Measurements from ENCODE around the gene GRAMD1B. TPM values are rescaled to one million over a fixed set of nuclear protein-coding genes. Genes with fewer than 3 reads are reported as not detected.

The GRAMD1B gene
- total RNA-seq, 4 donors from 2014 or later = under 0.01 to 6.5 (median 3.7) TPM

DNA sequence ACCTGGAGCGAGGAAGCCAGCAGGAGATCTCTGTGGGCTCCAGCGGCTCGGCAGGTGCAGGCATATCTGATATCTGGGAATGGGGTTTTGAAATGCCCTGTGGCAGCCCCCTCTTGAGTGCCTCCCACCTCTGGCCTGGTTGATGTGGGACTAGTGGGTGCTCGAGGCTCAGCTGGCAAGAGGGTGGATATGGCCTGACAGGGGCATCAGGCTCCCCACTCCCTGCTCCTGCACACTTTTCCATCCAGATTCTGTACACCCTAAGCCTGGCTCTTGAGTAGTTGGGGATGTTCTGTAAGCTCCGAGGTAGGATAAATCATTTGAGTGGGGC, 149.4 kb downstream of the GRAMD1B start:
- no peak for DNase-seq
- intact Hi-C loops (cut with DNase I; ENCODE audit: low total_unique reads) = loop anchor here (5.0 kb wide), 1 partner anchor 67 kb away; no protein-coding TSS in a partner anchor
- H3K4me1 ChIP-seq = no peaks in the 10 kb centered on the region
- H3K9me3 ChIP-seq = no peaks in the 10 kb centered on the region
- H3K27me3 ChIP-seq = no peaks in the 10 kb centered on the region
- H3K27ac ChIP-seq = no peak overlapping the region
- H3K36me3 ChIP-seq = no peaks in the 10 kb centered on the region
- TF ChIP-seq POLR2A (IDR thresholded peaks at IDR 0.05) = no peak
- TF ChIP-seq, protein P1, sequence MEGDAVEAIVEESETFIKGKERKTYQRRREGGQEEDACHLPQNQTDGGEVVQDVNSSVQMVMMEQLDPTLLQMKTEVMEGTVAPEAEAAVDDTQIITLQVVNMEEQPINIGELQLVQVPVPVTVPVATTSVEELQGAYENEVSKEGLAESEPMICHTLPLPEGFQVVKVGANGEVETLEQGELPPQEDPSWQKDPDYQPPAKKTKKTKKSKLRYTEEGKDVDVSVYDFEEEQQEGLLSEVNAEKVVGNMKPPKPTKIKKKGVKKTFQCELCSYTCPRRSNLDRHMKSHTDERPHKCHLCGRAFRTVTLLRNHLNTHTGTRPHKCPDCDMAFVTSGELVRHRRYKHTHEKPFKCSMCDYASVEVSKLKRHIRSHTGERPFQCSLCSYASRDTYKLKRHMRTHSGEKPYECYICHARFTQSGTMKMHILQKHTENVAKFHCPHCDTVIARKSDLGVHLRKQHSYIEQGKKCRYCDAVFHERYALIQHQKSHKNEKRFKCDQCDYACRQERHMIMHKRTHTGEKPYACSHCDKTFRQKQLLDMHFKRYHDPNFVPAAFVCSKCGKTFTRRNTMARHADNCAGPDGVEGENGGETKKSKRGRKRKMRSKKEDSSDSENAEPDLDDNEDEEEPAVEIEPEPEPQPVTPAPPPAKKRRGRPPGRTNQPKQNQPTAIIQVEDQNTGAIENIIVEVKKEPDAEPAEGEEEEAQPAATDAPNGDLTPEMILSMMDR (IDR thresholded peaks at IDR 0.05) = no peak
- H3K4me3 ChIP-seq = no peak overlapping the region

DNA sequence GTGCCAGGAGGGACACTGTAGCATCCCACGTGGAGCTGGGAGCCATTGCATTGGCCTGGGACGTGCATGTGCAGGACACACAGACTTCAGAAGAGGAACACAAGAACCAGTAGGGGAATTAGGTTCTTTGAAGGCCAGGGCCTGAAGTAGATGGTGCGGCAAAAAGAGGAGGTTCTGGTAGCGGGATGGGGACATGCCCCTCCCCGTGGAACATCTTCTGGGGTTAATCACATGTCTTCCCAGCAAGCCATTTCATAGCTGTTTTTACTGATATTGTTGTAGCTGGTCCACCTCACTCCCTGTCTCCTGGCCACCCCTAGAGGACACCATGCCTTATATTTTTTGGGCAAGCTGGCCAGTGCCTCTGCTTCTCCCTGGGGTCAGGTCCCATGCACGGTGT, 150.1 kb downstream of the GRAMD1B start:
- Histone ChIP-seq H3K36me3 (no peaks in the 10 kb centered on the region), H3K9me3 (no peaks in the 10 kb centered on the region), H3K27me3 (no peaks in the 10 kb centered on the region), H3K4me3 (no peak overlapping the region), H3K27ac (no peak overlapping the region), H3K4me1 (no peaks in the 10 kb centered on the region)
- no peak for DNase-seq
- TF ChIP-seq, protein P1 (IDR thresholded peaks at IDR 0.05) = no peak
- TF ChIP-seq POLR2A (IDR thresholded peaks at IDR 0.05) = no peak
- intact Hi-C loops (cut with DNase I; ENCODE audit: low total_unique reads) = no loop called here

DNA sequence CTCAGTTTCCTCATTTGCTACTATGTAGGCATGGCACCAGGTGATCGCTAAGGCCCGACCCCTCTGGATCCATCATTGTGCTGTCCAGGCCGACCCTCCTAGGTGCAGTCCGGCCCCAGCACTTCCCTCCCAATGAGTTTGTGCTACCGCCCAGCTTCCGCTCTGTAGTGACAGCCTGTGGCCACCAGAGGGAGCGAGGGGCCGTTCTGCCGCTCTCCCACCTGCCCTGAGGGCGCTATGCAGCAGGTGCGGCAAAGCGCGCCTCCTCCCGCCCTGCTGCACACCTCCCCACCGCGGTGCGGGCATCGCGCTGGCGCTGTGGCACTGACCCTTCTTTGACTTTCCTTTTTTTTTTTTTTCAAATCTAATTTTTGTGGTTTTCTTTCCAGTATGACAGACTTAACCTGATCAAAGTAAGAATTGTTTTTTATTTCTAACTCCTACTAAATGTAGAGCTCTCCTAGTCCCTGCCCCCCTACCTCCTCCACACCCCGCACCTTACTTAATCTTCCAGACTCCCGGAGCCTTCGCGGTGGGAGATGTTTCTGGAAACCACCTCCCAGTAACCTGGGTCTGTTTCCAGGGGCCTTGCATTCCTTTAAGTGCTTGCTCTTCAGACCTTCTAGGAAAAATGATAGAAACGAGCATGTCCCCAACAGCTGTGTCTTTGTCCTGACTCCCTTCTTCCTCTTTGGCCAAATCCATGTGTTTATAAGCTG, 150.6 kb downstream of the GRAMD1B start:
- peak; percentile 34 to 60 for DNase-seq
- TF ChIP-seq, protein P1 (IDR thresholded peaks at IDR 0.05) = peak; percentile 77 to 90 (median 84)
- TF ChIP-seq POLR2A (IDR thresholded peaks at IDR 0.05) = peak in 1 of 2 donors; percentile 10
- H3K27me3 ChIP-seq = no peaks in the 10 kb centered on the region
- no peaks in the 10 kb centered on the region for H3K4me1 ChIP-seq
- intact Hi-C loops (cut with DNase I; ENCODE audit: low total_unique reads) = no loop called here
- H3K4me3 ChIP-seq = no peak overlapping the region
- H3K27ac ChIP-seq = no peak overlapping the region
- no peaks in the 10 kb centered on the region for H3K9me3 ChIP-seq
- no peaks in the 10 kb centered on the region for H3K36me3 ChIP-seq

DNA sequence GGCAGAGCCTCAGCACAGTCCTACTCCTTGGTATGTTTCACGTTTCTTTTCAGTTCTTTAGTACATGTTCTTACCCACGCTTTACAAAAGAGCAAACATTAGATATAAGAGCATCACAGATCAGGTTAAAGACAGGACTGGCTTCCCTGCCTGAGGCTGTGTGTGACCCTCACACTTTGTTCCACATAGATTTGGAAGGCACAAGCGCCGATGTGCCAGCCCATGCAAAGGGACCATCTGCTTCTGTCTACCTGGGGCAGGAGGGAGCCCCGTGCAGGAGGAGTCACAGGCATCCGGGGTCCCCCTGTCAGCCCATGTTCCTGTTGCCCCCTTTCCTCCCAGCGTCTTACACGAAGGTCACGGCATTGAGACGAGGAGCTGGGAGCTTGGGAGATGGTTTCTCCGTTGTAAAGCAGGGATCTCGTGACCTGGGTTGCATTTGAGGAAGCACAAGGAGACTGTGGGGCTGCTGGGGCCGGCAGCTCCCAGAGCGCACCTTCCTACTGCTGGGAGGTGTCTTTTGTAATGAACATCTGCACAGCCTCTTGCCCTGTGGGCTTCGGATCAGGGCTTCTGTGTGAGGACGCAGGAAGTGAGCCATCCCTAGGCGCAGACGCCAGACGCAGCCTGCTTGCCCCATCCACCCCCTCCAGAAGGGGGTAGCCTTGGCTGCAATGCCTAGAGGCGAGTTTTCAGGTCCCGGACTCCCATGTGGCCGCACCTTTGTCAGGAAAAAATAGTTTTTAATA, 151.8 kb downstream of the GRAMD1B start:
- no peaks in the 10 kb centered on the region for H3K4me1 ChIP-seq
- H3K27me3 ChIP-seq = no peaks in the 10 kb centered on the region

More for the DNA sequence above, 151.8 kb downstream of the GRAMD1B start:
- DNase-seq = no peak
- TF ChIP-seq POLR2A (IDR thresholded peaks at IDR 0.05) = no peak
- TF ChIP-seq, protein P1 (IDR thresholded peaks at IDR 0.05) = no peak
- H3K9me3 ChIP-seq = no peaks in the 10 kb centered on the region
- no peaks in the 10 kb centered on the region for H3K36me3 ChIP-seq
- no peak overlapping the region for H3K27ac ChIP-seq
- intact Hi-C loops (cut with DNase I; ENCODE audit: low total_unique reads) = no loop called here
- no peak overlapping the region for H3K4me3 ChIP-seq
